Hindlimb muscle (tissue), 1 donor: ENCODE data around the gene DYRK3. TPM values are rescaled to one million over a fixed set of nuclear protein-coding genes. Genes with fewer than 3 reads are reported as not detected.
"Not testable (repeated sequence)": the region's sequence is repeated elsewhere in the genome, so short reads cannot be mapped to it uniquely, and the experiment has no call there.

Experiments used
- DNase-seq: peaks from one replicate; pipeline ENCODE4 v3.0.0-alpha.2; 2013
- polyA plus RNA-seq: library from polyadenylated mRNA; unstranded; fragments of 120-200 nt; gene quantifications from one replicate; pipeline ENCODE4 v1.2.1, GENCODE V29; 2013; ENCODE audit not compliant: insufficient read length

The DYRK3 gene
- polyA plus RNA-seq, 1 donor = 3.9 TPM

- peak; percentile 59 for DNase-seq
Measured at GRCh38 chr1:206633708-206634121, 1.6 kb upstream of the DYRK3 start.

- peak; percentile 90 for DNase-seq
Measured at GRCh38 chr1:206634365-206635079, 814 bp upstream of the DYRK3 start.

DNA sequence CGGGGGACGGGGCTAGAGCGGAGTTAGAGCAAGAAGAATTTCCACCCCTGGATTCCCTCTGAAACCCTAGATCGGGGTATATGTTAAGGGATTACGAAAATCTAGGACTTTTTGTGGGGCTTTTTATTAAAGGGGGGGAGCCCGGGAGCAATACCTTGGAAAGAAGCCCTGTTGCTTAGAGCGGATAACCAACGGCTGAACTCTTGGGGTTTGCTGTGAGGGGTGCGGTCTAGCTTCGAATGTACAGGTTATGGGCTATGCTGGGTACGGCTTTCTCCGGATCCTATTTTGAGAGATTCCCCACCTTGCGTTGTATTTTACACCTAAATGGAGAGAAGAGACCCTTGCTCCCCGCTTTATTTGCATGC lies 626 bp downstream of the DYRK3 start:
- DNase-seq = no peak

- DNase-seq = no peak
Measured at GRCh38 chr1:206636671-206637070, 1.3 kb downstream of the DYRK3 start.

GRCh38 chr1:206637605-206638004 lies 2.3 kb downstream of the DYRK3 start:
- no peak for DNase-seq

- not testable (repeated sequence) for DNase-seq
Measured at GRCh38 chr1:206642074-206642473, 6.7 kb downstream of the DYRK3 start.

GRCh38 chr1:206643118-206643698 lies 7.9 kb downstream of the DYRK3 start:
- DNase-seq = no peak

DNA sequence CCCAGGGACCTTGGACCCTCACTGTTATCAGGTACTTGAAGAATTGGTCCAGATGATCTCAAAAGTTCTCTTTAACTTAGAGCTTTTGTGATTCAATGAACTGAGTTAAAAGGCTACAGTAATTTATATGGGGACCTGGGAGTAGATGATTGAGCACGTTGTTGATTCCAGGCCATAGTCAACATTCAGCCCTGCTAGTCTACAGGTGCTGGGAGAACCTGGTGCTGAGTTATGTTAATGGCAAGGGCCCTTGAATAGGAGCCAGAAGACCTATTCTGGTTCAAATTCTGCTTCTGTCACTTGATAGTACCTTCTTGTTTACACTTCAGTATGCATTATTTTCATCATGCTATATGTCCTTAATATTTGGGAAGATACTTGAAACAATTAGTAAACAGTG lies 11.2 kb downstream of the DYRK3 start:
- no peak for DNase-seq

DNA sequence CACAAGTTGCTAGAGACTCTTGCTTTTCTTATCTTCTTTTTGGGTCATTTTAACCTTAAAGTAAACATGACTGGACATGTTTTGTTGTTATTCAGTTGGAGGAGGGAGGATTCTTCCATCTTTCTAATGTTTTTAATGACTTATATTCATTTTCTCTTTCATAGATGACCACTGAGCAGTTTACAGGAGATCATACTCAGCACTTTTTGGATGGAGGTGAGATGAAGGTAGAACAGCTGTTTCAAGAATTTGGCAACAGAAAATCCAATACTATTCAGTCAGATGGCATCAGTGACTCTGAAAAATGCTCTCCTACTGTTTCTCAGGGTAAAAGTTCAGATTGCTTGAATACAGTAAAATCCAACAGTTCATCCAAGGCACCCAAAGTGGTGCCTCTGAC lies 11.9 kb downstream of the DYRK3 start:
- DNase-seq = no peak

GRCh38 chr1:206649261-206649921 lies 14.1 kb downstream of the DYRK3 start:
- DNase-seq = no peak

GRCh38 chr1:206651014-206651413 lies 15.7 kb downstream of the DYRK3 start:
- no peak for DNase-seq

GRCh38 chr1:206651958-206652890 lies 16.9 kb downstream of the DYRK3 start:
- DNase-seq = no peak

- no peak for DNase-seq
Measured at GRCh38 chr1:206653715-206654459, 18.6 kb downstream of the DYRK3 start.

GRCh38 chr1:206654828-206655227 lies 19.5 kb downstream of the DYRK3 start:
- no peak for DNase-seq

DNA sequence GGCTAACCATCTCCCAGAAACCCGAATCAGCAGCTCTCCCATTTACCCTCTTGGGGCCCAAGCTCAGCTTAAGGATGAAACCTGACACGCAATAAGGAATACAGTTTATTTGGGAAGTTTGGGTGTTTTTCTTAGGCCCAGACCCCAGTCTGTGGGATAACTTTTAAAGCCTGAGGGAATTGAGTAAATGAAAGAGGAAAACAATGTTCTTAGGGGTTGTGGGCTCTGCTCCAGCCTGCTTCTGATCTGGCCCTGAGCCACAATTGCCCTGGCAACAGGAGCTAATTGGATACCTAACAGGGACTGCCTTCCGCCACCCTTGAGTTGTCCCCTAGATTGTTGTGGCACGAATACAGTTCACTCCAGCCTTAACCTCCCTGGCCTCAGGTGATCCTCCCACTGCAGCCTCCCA lies 20.1 kb downstream of the DYRK3 start:
- no peak for DNase-seq

DNA sequence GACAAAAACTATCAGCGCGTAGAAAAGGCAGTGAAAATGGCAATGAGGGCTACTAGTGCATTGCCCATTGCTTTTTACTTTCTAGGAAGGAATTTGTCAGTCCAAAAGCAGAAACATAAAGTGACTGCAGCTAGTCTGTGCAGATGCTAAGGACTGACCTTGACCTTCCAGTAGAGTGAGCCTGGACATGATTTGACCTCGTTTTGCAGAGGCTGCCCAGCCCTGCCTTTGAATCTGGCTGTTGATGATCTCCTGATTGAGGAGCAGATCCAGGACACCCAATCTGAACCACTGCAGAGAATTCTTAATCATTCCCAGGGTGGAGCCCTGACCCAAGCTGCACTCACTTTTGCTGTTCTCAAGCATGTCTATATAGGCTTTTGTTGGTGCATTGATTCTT lies 21.6 kb downstream of the DYRK3 start:
- DNase-seq = no peak

- DNase-seq = no peak
Measured at GRCh38 chr1:206657751-206658150, 22.4 kb downstream of the DYRK3 start.

- peak; percentile 36 for DNase-seq
Measured at GRCh38 chr1:206658264-206658980, 23.1 kb downstream of the DYRK3 start.

DNA sequence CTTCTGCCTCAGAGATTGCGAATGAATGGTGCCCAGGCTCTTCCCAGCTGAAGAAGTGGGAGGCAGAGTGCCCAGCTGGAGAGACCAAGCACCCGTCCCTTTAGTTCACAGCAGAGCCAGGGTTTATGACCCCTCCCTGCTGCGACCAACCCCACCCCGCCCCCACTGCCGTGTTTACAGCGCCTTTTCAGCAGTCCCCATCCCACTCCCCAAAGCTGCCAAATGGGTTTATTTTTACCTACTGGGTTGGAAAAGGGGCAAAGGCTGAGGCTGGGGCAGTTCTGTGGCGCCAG lies 23.6 kb downstream of the DYRK3 start:
- DNase-seq = no peak

- DNase-seq = no peak
Measured at GRCh38 chr1:206660136-206660535, 24.8 kb downstream of the DYRK3 start.

GRCh38 chr1:206661161-206661820 lies 26.0 kb downstream of the DYRK3 start:
- DNase-seq = no peak
